Osteoblast (primary cell): ENCODE data around the gene N4BP3. TPM values are rescaled to one million over a fixed set of nuclear protein-coding genes. Genes with fewer than 3 reads are reported as not detected.

Experiments used
- DNase-seq: peaks from one replicate; pipeline ENCODE4 v3.0.0; 2011; ENCODE audit warnings: low spot score, mixed read lengths; ENCODE audit not compliant: insufficient read length; ENCODE audit errors: missing footprints
- H2AFZ ChIP-seq: 2 replicates; pipeline ENCODE4 v1.6.0; 2011; ENCODE audit warnings: mild to moderate bottlenecking, low read length
- H3K27ac ChIP-seq: 2 replicates; pipeline ENCODE4 v1.5.1; 2011; ENCODE audit warnings: mild to moderate bottlenecking, low read depth, low read length, moderate library complexity
- H3K27me3 ChIP-seq: 2 replicates; pipeline ENCODE4 v1.6.0; 2012; ENCODE audit warnings: mild to moderate bottlenecking, control low read depth, inconsistent platforms, low read length, moderate library complexity; ENCODE audit not compliant: insufficient read depth
- H3K36me3 ChIP-seq: 2 replicates; pipeline ENCODE4 v1.5.1; 2011; ENCODE audit warnings: mild to moderate bottlenecking, low read length, control low read depth, moderate library complexity; ENCODE audit not compliant: insufficient read depth
- H3K4me1 ChIP-seq: 2 replicates; pipeline ENCODE4 v1.5.1; 2011; ENCODE audit warnings: mild to moderate bottlenecking, low read length, control low read depth, moderate library complexity; ENCODE audit not compliant: insufficient read depth
- H3K4me2 ChIP-seq: 2 replicates; pipeline ENCODE4 v1.6.0; 2011; ENCODE audit warnings: mild to moderate bottlenecking, low read length; ENCODE audit not compliant: insufficient read depth
- H3K4me3 ChIP-seq: fragments of 200-600 bp; sonication (generic); 3 replicates; pipeline ENCODE4 v1.5.1; 2012; ENCODE audit warnings: mild to moderate bottlenecking, low read length, inconsistent platforms; ENCODE audit not compliant: insufficient read depth
- H3K79me2 ChIP-seq: 2 replicates; pipeline ENCODE4 v1.6.0; 2012; ENCODE audit warnings: mild to moderate bottlenecking, low read length, control low read depth, inconsistent platforms; ENCODE audit not compliant: insufficient read depth
- H3K9me3 ChIP-seq: 2 replicates; pipeline ENCODE4 v1.5.1; 2011; ENCODE audit warnings: low read depth, low read length, control low read depth
- H4K20me1 ChIP-seq: 2 replicates; pipeline ENCODE4 v1.6.0; 2012; ENCODE audit warnings: mild to moderate bottlenecking, low read length, control low read depth; ENCODE audit not compliant: insufficient read depth
- total RNA-seq: library from RNA; depleted of rRNA; stranded (reverse); fragments of >200 nt; gene quantifications from 2 replicates; pipeline ENCODE4 v1.2.3, GENCODE V29; 2012
- TF ChIP-seq, protein P1 (sequence below): IDR thresholded peaks from 2 replicates; pipeline ENCODE4 v1.5.1; 2011; ENCODE audit warnings: mild to moderate bottlenecking, low read depth, low read length, moderate library complexity; ENCODE audit errors: extremely low read depth

N4BP3 gene
- total RNA-seq, 1 donor = under 0.01 TPM

GRCh38 chr5:178103612-178104011, 9.7 kb upstream of the N4BP3 start:
- Histone ChIP-seq H2AFZ (no peak overlapping the region), H3K4me3 (no peak overlapping the region), H4K20me1 (no peaks in the 10 kb centered on the region), H3K79me2 (no peaks in the 10 kb centered on the region), H3K27ac (no peak overlapping the region), H3K27me3 (no peaks in the 10 kb centered on the region), H3K9me3 (no peaks in the 10 kb centered on the region), H3K4me2 (no peak overlapping the region), H3K36me3 (no peaks in the 10 kb centered on the region), H3K4me1 (no peaks in the 10 kb centered on the region)
- TF ChIP-seq, protein P1, sequence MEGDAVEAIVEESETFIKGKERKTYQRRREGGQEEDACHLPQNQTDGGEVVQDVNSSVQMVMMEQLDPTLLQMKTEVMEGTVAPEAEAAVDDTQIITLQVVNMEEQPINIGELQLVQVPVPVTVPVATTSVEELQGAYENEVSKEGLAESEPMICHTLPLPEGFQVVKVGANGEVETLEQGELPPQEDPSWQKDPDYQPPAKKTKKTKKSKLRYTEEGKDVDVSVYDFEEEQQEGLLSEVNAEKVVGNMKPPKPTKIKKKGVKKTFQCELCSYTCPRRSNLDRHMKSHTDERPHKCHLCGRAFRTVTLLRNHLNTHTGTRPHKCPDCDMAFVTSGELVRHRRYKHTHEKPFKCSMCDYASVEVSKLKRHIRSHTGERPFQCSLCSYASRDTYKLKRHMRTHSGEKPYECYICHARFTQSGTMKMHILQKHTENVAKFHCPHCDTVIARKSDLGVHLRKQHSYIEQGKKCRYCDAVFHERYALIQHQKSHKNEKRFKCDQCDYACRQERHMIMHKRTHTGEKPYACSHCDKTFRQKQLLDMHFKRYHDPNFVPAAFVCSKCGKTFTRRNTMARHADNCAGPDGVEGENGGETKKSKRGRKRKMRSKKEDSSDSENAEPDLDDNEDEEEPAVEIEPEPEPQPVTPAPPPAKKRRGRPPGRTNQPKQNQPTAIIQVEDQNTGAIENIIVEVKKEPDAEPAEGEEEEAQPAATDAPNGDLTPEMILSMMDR = no peak
- no peak for DNase-seq

DNA sequence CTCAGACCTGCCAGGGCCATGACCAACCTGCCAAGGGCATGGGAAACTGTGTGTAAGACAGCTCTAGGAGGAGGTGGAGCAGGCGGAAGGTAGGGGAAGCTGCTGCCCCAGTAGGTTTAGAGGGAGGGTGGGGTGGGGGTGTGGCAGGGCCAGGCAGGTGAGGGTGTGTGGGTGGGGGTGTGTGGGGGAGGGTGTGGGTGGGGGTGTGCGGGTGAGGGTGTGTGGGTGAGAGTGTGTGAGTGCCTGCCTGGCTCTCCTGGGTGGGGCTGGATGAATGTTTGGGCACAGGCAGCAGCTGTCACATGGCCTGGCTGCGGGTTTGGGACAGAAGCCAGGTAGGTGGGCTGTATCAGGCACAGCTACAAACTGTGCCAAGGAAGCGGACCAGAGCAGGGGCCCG, 8.8 kb upstream of the N4BP3 start:
- H3K4me2 ChIP-seq = no peak overlapping the region
- no peaks in the 10 kb centered on the region for H3K4me1 ChIP-seq
- H3K79me2 ChIP-seq = no peaks in the 10 kb centered on the region
- H2AFZ ChIP-seq = no peak overlapping the region
- H4K20me1 ChIP-seq = no peaks in the 10 kb centered on the region
- no peaks in the 10 kb centered on the region for H3K9me3 ChIP-seq
- no peak overlapping the region for H3K4me3 ChIP-seq
- H3K27ac ChIP-seq = no peak overlapping the region
- H3K36me3 ChIP-seq = no peaks in the 10 kb centered on the region
- TF ChIP-seq, protein P1 = no peak
- DNase-seq = peak; percentile 61
- no peaks in the 10 kb centered on the region for H3K27me3 ChIP-seq

DNA sequence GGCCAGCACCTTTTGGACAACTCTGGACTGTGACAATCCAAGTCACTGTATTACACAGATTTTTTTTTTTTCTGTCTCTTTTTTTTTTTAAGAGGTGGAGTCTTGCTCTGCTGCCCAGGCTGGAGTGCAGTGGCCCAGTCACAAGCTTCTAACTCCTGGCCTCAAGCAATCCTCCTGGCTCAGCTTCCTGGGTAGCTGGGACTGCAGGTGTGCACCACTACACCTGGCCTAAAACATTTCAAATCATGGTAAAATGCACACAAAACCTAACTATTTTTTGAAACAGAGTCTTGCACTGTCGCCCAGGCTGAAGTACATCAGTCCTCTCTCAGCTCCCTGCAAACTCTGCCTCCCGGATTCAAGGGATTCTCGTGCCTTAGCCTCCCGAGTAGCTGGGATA, 7.2 kb upstream of the N4BP3 start:
- Histone ChIP-seq H4K20me1 (no peaks in the 10 kb centered on the region), H3K36me3 (no peaks in the 10 kb centered on the region), H3K27ac (no peak overlapping the region), H3K4me2 (no peak overlapping the region), H3K79me2 (no peaks in the 10 kb centered on the region), H3K27me3 (no peaks in the 10 kb centered on the region), H3K4me3 (no peak overlapping the region), H3K4me1 (no peaks in the 10 kb centered on the region), H3K9me3 (no peaks in the 10 kb centered on the region), H2AFZ (no peak overlapping the region)
- TF ChIP-seq, protein P1 = no peak
- DNase-seq = peak; percentile 74

GRCh38 chr5:178106556-178107239, 6.6 kb upstream of the N4BP3 start:
- no peaks in the 10 kb centered on the region for H3K36me3 ChIP-seq
- H2AFZ ChIP-seq = no peak overlapping the region
- H3K9me3 ChIP-seq = no peaks in the 10 kb centered on the region
- H4K20me1 ChIP-seq = no peaks in the 10 kb centered on the region
- no peak overlapping the region for H3K4me3 ChIP-seq
- no peaks in the 10 kb centered on the region for H3K4me1 ChIP-seq
- no peaks in the 10 kb centered on the region for H3K27me3 ChIP-seq
- TF ChIP-seq, protein P1 = no peak
- no peak overlapping the region for H3K4me2 ChIP-seq
- no peaks in the 10 kb centered on the region for H3K79me2 ChIP-seq
- peak; percentile 57 for DNase-seq
- no peak overlapping the region for H3K27ac ChIP-seq
